HG02840 (cell line): ENCODE data around the gene ADAMTS8.
"Not testable (repeated sequence)": the region's sequence is repeated elsewhere in the genome, so short reads cannot be mapped to it uniquely, and the experiment has no call there.

Experiments
- ATAC-seq: cut with Tn5 transposase; IDR thresholded peaks from one replicate; pipeline ENCODE4 v1.9.1; 2021; ENCODE audit warnings: mild to moderate bottlenecking, moderate library complexity, moderate number of reproducible peaks; ENCODE audit not compliant: unreplicated experiment, low FRiP score

ADAMTS8 gene

DNA sequence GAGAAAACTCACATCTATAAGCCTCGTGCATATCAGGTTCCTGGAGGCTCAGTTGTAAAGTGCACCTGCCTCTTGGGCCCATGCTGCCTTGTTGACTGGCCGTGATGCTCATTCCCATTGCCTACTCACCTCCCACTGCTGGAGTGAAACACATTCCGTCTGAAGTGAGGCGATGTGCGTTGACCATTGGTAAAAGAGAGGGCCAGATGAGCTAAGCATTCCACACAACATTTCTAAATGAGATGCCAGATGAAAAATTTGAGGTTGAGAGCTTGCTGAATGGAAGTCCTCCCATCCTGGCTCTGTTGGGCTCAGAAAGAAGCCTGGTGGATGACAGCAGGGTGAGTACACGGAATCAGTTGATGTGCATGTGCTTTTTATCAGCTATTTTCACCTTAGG lies 11.5 kb upstream of the ADAMTS8 start:
- no peak for ATAC-seq

DNA sequence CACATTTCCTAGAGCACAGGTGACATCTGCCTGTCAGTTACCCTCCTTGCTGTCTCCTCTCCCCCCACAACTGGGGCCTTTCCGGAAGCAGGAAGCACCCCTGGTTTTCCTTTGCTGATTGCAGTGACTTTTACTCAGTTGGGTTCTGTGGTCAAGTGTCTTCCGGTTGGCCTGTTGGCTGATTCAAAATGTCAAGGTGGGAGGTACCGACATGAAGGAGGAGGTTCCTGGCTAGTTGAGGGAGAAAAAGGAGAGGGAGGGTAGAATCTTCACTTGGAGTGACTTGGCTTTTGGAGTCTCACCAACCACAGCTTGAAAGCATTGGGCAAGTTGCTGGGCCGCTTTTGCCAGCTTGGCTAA lies 10.7 kb upstream of the ADAMTS8 start:
- no peak for ATAC-seq

- not testable (repeated sequence) for ATAC-seq
Observed at GRCh38 chr11:130438401-130439159, 10.2 kb upstream of the ADAMTS8 start.

DNA sequence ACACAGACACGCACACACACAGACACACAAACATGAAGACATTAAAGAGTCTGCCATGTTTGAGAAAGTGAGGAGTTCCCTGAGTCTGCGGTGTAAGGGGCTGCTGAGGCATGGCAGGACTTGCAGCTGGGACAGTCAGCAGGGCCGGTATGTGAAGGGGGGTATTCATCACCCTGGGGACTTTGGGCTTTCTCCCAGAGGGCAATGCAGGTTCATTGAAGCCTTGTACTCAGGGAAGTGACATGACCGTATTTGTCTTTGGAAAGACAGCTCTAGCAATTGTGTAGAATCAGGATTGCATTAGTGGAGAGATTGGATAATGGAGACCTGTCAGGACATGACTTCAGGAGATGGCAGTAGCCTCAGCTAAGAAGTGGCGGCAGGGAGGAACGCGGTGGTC lies 9.4 kb upstream of the ADAMTS8 start:
- ATAC-seq: no peak

DNA sequence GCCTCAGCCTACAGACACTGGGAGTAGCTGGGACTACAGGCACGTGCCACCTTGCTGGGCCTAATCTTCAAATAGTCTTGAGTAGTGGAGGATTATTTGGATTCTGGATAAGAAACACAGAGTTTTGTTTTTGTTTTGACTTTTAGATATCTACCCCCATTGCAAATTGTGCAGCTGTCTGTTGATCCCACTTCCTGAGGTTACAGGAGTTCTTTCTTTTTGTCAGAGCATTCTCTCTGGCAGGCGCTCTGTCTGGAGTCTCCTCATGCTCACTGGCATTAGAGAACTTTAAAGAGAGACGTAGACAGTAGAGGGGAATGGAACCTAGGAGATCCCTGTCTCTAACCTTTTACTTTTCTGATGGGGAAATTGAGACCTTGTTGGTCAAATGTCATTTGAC lies 7.8 kb upstream of the ADAMTS8 start:
- no peak for ATAC-seq

DNA sequence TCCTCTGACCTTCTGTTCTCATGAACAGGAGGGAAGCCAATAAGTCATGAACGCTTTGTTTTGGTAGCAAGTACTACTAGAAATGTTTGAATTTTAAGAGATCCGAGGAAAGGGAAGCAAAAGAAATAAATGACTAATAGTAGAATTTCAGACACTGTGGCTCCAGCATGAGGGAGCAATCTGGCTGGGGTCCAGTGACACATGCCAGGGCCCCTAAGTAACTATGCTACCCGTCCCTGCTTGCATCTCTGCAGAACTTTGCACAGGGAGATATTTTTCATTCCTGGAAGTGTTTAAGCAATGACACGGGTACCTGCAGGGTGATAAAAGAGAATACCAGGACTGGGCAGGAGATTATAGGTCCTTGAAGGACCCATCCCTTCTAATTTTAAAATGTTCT lies 7.3 kb upstream of the ADAMTS8 start:
- no peak for ATAC-seq

DNA sequence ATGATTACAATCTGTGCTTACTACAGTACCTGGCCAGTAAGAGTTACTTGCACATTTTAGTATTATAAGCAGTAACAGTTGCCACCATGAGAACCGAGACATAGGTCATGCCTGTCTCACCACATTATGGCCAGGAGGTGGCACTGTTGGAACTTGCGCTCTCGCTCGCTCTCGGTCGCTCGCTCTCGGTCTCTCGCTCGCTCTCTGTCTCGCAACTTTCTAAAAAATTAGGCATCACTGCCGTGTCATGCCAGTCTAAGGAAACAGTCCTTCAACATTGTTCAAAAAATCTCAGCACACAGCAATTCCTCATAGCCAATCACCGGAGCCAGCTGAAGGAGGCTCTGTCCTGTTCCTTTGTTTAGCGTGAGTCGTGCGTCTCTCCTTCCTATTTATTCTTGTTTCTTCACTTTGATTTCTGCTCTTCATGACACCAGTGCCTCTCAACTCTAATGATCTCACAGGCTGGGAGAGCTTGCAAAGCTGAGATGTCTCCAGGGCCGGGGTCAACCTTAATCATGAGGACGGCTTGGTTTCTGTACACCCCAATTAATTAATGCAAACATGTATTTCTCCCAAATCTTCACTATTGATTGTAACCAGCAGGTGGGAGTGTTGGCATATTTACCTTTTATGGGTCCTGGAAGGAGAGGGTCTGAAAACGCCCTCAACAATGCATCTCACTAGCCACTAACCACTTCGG lies 6.3 kb upstream of the ADAMTS8 start:
- ATAC-seq: peak; percentile 86

GRCh38 chr11:130433357-130433756 lies 4.9 kb upstream of the ADAMTS8 start:
- ATAC-seq: no peak

- no peak for ATAC-seq
Observed at GRCh38 chr11:130431801-130432200, 3.4 kb upstream of the ADAMTS8 start.

GRCh38 chr11:130431331-130431773 lies 2.9 kb upstream of the ADAMTS8 start:
- no peak for ATAC-seq

DNA sequence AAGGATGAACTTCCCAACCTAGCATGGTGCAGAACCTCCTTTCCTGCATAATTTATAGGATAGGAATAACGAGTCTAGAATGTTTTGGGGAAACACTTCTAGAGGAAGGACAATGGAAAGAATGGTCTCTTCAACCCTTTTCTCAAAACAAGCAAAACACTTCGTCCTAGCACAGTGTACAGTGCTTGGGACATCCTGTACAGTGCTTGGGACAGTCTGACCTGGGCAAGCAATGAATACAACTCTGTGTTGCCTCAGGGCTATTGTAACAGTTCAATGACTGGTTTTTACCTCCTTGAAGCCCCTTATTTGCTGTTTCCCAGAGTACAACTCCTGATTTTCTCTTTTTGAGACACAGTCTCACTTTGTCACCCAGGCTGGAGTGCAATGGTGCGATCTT lies 1.6 kb upstream of the ADAMTS8 start:
- no peak for ATAC-seq

DNA sequence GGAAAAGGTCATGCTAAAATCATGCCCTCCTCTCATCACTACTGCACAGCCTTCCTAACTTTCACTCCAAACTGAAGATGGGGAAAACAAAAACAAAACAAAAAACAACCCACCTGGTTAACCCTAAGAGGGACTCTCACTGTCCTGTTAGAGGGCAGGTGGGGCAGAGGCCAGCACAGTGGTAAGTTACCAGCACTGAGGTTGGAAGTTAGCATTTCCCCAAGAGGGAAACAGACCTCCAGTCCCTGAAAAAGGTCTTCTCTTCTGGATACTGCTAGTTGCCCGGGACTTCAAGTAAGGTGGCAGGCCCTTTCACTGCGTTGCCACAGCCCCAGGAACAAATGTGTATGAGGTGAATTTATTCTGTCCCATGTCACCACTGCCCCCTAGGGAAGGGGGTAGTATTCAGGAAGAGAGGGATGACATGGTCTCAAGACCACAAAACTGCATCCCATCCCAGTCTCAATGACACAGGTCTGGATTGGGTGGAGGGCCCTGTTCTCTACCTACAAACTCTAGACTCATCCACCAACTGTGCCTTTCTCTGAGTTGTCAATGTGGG lies 792 bp upstream of the ADAMTS8 start:
- ATAC-seq: no peak

DNA sequence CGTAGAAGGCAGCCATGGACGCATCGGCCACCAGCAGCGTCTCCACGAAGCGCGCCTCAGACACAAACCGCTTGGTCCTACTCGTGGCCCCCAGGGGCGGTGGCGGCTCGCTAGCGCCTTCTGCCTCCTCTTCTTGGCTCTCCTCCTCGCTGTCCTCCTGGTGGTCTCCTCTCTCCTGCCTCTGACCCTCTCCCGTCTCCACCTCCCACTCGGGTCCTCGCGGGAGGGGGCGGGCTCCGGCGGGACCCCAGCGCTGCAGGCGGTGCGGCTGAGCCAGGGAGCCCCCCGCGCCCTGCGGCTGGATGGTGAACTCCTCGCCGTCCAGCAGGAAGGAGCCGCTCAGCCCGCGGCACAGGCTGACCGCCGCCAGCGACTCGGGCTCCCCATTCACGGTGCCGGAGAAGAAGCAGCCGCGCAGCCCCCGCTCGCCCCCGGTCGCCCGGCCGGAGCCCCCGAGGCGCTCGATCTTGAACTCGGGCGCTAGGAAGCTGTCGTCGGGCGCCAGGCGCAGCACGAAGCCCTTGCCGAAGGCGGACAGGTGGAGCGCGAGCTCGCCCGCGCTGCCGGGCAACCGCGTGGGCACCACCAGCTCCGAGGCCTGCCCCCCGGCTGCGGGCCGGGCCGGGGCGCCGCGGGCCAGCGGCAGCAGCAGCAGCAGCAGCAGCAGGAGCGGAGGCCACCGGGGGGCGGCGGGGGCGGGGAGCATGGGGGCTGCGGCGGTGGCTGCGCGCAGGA lies 661 bp downstream of the ADAMTS8 start:
- no peak for ATAC-seq

DNA sequence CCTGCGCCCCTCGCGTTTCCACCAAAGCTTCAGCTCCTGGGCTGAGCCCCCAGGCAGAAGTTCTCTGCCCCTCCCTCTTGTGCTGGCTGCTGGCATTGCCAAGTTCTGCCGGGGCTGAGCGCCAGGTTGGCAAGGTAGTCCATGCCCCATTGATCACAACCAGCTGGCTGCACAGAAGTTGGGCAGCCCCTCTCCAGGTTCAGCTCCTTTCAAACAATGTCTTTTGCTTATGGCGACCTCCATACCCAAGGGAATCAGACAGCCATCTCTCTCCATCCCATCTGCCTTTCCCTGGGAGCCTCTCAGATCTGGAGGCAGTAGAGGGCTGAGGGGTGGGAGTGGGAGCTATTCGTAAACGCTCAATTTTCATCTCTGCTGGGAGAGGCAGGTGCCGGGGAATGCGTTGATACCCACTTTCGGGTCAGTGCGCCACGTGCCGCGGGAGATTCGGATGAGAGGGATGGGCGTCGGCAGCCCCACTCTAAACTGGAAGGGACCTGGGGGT lies 1.5 kb downstream of the ADAMTS8 start:
- no peak for ATAC-seq

GRCh38 chr11:130426223-130426836 lies 2.1 kb downstream of the ADAMTS8 start:
- ATAC-seq: no peak

- ATAC-seq: no peak
Observed at GRCh38 chr11:130425156-130425555, 3.3 kb downstream of the ADAMTS8 start.

DNA sequence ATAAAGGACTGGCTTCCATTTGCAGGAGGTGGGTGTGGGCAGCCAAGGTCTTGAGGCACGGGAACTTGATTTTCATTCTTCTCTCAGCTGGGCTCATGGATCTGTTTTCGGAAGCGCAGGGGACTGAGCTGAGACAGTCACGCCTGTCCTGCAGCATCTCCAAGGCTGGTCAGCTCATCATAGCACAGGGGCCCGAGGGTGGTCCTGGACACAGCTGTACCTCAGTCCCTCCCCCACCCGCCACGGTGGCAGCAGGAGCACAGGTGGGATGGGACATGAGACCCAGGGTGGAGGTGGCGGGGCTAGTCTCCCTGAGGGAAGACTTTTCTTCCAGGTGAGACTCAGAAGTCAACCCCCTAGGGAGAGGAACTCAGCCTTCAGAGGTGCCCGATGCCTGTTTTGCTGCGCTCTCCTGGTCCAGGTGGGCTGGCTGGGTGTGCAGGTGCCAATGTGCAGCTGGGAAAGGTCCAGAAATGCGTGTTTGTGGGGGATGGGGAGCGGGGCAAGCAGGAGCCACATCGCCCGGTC lies 3.7 kb downstream of the ADAMTS8 start:
- ATAC-seq: no peak

GRCh38 chr11:130423541-130424142 lies 4.8 kb downstream of the ADAMTS8 start:
- ATAC-seq: no peak

- no peak for ATAC-seq
Observed at GRCh38 chr11:130422251-130422995, 6.0 kb downstream of the ADAMTS8 start.
